HG03066 (cell line): ENCODE results near the gene ACADVL.

ENCODE experiments used
- ATAC-seq: cut with Tn5 transposase; IDR thresholded peaks from one replicate; pipeline ENCODE4 v1.9.1; 2021; ENCODE audit warnings: low read depth; ENCODE audit not compliant: unreplicated experiment

The ACADVL gene

GRCh38 chr17:7191069-7191468 is 28.7 kb upstream of the ACADVL start:
- no peak for ATAC-seq

GRCh38 chr17:7191571-7192270 is 28.0 kb upstream of the ACADVL start:
- ATAC-seq: no peak

DNA sequence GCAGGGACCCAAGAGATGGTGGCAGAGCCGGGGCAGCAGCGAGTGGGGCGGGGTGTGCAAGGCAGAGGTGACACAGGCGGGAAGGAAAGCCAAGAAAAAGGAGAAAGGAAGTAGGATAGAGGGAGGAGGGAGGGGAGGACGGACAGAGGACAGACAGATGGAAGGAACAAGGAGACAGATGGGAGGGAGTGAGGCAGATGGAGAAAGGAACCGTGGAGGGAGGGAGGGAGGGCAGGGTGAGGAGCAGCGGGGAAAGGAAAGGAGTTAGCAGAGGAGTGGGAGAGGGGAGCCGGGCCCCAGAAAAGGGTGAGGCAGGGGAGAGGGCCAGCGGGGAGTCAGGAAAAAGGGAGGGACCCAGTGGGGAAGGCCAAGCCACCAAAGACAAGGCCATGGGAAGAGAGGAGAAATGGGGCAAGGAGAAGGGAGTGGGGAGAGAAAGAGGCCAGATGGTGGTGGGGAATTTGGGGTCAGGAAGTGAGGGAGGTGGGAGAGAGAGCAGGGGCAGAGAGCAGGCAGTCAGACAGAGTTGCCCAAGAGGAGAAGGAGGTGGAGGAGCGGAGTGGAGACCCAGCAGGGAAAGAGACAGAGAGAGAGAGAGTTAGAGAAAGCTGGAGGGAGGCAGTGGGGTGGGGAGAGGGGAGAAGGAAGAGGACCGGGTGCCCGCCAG is 27.3 kb upstream of the ACADVL start:
- no peak for ATAC-seq

DNA sequence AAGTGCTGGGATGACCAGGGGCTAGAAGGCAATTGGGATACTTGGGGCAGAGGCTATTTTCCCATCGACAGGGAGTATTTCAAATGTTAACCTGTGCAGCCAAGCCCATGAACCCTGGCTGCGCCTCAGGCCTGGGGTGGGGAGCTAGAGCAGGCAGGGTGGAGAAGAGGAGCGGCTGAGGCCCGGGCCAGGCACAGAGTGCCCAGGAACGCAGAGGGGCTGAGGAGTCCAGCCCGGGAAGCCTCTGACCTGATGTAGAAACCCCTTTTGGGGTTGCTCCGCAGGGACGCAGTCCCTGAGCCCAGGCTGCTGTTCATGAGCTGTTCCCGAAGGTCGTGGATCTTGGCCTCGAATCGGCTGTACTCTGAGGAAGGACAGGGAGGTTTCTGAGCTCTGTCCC is 23.8 kb upstream of the ACADVL start:
- ATAC-seq: no peak

DNA sequence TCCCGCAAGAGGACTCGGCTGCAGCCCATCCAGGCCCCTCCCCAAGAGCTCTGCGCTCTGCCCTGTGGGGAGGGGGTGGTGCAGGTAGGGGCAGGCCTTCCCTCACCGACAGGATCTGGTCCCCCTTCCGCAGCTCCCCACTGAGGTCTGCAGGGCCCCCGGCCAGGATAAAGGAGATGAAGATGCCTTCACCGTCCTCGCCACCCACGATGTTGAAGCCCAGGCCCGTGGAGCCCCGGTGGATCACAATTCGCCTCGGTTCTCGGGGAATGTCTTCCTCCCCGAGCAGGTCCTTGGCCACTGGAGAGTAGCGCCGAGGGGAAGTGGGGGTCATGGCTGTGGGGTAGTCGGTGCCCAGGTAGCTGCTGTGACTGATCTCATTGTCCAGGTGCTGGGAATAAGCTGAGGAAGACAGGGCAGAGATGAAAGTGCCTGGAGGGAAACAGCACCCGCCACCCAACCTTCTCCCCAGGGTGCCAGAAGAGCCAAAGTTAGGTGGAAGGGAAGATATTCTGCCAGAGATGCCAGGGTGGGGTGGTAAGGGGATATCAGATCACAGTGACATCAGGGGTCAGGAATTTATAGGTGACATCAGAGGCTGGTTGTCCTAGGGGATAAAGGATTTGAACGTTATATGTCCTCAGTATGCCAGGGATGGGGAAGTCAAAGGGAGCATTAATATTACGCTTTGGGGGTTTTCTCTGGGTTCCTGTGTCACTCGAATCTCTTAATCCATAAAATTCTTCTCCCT is 22.9 kb upstream of the ACADVL start:
- ATAC-seq: no peak

DNA sequence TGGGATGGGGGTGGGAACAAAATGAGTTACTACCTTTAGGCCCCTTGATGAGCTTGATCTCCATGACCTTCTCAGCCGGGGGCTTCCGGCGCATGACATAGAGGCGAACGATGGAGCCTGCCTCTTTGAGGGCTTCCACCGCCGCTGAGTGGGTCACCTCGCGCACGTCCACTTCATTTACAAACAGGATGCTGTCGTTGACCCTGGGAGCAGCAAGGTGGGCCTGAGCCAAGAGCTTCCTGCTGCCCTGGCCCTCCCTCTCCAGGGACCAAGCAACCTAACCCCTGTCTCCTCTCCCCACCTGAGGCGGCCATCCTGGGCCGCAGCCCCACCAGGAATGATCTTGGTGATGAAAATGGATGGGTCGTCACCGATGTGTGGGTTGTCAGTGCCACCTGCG is 16.3 kb upstream of the ACADVL start:
- ATAC-seq: no peak

DNA sequence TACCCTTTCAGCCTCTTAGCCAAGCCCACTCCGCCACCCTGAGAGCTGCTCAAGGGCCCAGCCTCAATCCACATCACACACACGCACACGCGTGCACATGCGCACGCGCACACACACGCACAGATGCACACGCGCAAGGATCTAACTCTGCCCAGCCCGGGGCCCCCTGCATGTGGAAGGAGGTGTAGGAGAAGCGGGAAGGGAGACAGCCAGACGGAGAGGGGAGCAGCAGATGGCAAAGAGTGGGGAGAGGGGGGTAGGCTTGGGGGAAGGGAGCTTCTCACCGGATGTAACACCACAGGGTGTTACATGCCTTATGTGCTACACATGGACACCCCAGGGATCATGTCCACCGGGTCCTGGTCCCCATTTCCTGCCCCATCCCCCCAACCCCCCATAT is 15.4 kb upstream of the ACADVL start:
- ATAC-seq: no peak

GRCh38 chr17:7204828-7205461 is 14.8 kb upstream of the ACADVL start:
- ATAC-seq: peak; percentile 81

- ATAC-seq: no peak
Measured at GRCh38 chr17:7205561-7205960, 14.2 kb upstream of the ACADVL start.

GRCh38 chr17:7207120-7208001 is 12.4 kb upstream of the ACADVL start:
- no peak for ATAC-seq

- no peak for ATAC-seq
Measured at GRCh38 chr17:7208027-7208571, 11.6 kb upstream of the ACADVL start.

DNA sequence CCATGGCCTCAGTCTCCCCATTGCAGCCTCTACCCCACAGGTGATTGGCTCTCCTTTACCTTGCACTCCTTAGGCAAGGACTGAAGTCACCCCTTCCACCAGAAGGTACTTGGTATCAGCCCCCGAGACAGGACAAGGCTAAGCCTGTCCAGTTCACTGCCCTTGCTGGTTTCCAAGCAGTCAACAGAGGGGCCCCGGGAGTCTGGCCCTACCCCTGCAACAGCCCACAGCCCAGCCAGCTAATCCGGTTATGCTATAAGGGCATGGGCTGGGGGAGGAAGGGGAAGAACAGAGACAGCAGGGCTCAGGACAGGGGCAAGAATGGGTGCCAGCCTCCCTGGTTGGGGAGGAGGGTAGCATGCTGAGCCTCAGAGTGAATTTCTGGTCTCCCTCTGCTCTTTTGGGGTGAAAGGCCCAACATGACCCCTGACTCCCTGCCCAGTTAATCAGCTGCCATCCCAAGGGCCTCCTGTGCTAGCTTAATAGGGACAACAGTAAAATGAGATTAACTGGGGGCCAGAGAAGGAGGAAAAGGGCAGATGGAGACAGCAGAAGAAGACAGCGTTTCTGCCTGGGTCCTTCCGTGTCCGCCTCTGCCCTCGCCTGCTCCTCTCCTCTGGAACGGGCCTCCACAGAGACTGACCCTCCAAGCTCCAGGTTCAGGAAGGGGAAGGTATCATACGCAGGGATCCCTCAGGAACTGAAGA is 10.8 kb upstream of the ACADVL start:
- ATAC-seq: no peak

- ATAC-seq: no peak
Measured at GRCh38 chr17:7211491-7212273, 8.1 kb upstream of the ACADVL start.

DNA sequence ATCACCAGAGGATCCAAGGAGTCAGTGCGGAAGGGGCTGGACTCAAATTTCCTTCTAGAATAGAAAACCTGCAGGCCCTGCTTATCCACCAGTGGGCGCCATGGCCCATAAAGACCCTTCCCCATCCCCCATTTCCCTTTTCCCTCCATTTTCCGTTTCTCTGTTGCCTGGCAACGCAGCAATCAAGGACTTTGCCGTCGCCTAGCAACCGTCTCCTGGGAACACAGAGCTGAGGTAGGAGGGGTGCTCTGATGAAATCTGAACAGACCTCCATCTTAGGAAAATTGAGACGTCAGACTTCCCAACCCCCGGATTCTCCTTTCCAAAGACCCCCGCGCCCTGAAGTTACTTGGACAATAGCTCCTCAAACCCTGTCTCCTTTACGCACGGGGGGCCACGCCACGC is 5.8 kb upstream of the ACADVL start:
- ATAC-seq: no peak

GRCh38 chr17:7214300-7215135 is 5.2 kb upstream of the ACADVL start:
- ATAC-seq: peak; percentile 76

GRCh38 chr17:7215136-7215638 is 4.6 kb upstream of the ACADVL start:
- ATAC-seq: no peak

- no peak for ATAC-seq
Measured at GRCh38 chr17:7215652-7216180, 4.0 kb upstream of the ACADVL start.
